SK-N-SH treated with all-trans-retinoic acid at 6 μM for 48 hours (cell line): ENCODE measurements around the gene MOK.

Source experiments
- ARNTL ChIP-seq: fragments of 450-650 bp; formaldehyde crosslinking; IDR thresholded peaks from 2 replicates; pipeline ENCODE4 v1.5.0; 2020; ENCODE audit warnings: low read depth, mild to moderate bottlenecking, moderate library complexity, borderline replicate concordance
- GLIS3 ChIP-seq: fragments of 250-450 bp; sonication (Bioruptor Pico); IDR thresholded peaks from 2 replicates; pipeline ENCODE4 v1.5.0; 2020; ENCODE audit warnings: mild to moderate bottlenecking, moderate library complexity
- RARB ChIP-seq: fragments of 250-450 bp; sonication (Bioruptor Pico); IDR thresholded peaks from 2 replicates; pipeline ENCODE4 v1.8.0; 2021; ENCODE audit warnings: mild to moderate bottlenecking, moderate library complexity
- TCF4 ChIP-seq: fragments of 250-450 bp; sonication (Bioruptor Pico); IDR thresholded peaks from 2 replicates; pipeline ENCODE4 v1.8.0; 2021; ENCODE audit warnings: mild to moderate bottlenecking, moderate library complexity, borderline replicate concordance
- TOX ChIP-seq: fragments of 250-450 bp; sonication (Bioruptor Pico); IDR thresholded peaks from 2 replicates; pipeline ENCODE4 v1.8.0; 2021; ENCODE audit warnings: mild to moderate bottlenecking, moderate library complexity, borderline replicate concordance
- ZC3H10 ChIP-seq: fragments of 250-450 bp; sonication (Bioruptor Pico); IDR thresholded peaks from 2 replicates; pipeline ENCODE4 v1.5.1; 2021; ENCODE audit warnings: mild to moderate bottlenecking, moderate library complexity
- ZFP3 ChIP-seq: fragments of 250-450 bp; sonication (Bioruptor Pico); IDR thresholded peaks from 2 replicates; pipeline ENCODE4 v1.5.0; 2020; ENCODE audit warnings: mild to moderate bottlenecking, moderate library complexity
- ZFP30 ChIP-seq: fragments of 450-650 bp; formaldehyde crosslinking; IDR thresholded peaks from 2 replicates; pipeline ENCODE4 v1.5.0; 2022; ENCODE audit warnings: mild to moderate bottlenecking, moderate library complexity
- ZNF8 ChIP-seq: fragments of 450-650 bp; formaldehyde crosslinking; IDR thresholded peaks from 2 replicates; pipeline ENCODE4 v1.5.0; 2020; ENCODE audit warnings: mild to moderate bottlenecking, moderate library complexity
- TF ChIP-seq, protein P1 (sequence below): fragments of 250-450 bp; sonication (Bioruptor Pico); IDR thresholded peaks from 2 replicates; pipeline ENCODE4 v1.8.0; 2020; ENCODE audit warnings: mild to moderate bottlenecking, moderate library complexity, borderline replicate concordance
- TF ChIP-seq, protein P2 (sequence below): fragments of 250-450 bp; sonication (Bioruptor Pico); IDR thresholded peaks from 2 replicates; pipeline ENCODE4 v1.5.1; 2020; ENCODE audit warnings: low read depth, mild to moderate bottlenecking, moderate library complexity
- TF ChIP-seq, protein P3 (sequence below): fragments of 250-450 bp; sonication (Bioruptor Pico); IDR thresholded peaks from 2 replicates; pipeline ENCODE4 v1.8.0; 2021; ENCODE audit warnings: low read depth, mild to moderate bottlenecking, moderate library complexity, borderline replicate concordance

DNA sequence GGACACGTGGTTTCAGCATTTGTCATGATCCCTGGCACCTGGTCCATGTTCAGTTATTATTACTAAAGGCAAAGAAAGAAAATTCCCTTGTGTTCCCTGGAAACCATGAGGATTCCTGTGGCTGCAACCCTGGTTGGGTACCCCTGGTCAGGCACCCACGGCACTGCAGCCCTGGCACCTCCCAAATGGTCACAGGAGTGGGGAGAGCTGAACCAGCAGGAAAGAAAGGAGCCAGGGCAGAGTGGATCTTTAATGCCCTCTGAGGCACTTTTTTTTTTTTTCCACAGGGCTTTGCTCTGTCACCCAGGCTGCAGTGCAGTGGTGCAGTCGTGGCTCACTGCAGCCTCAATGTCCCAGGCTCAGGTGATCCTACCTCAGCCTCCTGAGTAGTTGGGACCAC, 40.3 kb upstream of the MOK start:
- TF ChIP-seq ZFP3 (CRISPR knock-in tag) (no peak), TOX (CRISPR knock-in tag) (no peak), ZFP30 (no peak), ZNF8 (CRISPR knock-in tag) (no peak), ARNTL (CRISPR knock-in tag) (no peak), GLIS3 (CRISPR knock-in tag) (no peak), ZC3H10 (no peak), RARB (no peak), TCF4 (CRISPR knock-in tag) (no peak)
- TF ChIP-seq, protein P1, sequence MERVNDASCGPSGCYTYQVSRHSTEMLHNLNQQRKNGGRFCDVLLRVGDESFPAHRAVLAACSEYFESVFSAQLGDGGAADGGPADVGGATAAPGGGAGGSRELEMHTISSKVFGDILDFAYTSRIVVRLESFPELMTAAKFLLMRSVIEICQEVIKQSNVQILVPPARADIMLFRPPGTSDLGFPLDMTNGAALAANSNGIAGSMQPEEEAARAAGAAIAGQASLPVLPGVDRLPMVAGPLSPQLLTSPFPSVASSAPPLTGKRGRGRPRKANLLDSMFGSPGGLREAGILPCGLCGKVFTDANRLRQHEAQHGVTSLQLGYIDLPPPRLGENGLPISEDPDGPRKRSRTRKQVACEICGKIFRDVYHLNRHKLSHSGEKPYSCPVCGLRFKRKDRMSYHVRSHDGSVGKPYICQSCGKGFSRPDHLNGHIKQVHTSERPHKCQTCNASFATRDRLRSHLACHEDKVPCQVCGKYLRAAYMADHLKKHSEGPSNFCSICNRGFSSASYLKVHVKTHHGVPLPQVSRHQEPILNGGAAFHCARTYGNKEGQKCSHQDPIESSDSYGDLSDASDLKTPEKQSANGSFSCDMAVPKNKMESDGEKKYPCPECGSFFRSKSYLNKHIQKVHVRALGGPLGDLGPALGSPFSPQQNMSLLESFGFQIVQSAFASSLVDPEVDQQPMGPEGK (CRISPR knock-in tag): no peak
- TF ChIP-seq, protein P2, sequence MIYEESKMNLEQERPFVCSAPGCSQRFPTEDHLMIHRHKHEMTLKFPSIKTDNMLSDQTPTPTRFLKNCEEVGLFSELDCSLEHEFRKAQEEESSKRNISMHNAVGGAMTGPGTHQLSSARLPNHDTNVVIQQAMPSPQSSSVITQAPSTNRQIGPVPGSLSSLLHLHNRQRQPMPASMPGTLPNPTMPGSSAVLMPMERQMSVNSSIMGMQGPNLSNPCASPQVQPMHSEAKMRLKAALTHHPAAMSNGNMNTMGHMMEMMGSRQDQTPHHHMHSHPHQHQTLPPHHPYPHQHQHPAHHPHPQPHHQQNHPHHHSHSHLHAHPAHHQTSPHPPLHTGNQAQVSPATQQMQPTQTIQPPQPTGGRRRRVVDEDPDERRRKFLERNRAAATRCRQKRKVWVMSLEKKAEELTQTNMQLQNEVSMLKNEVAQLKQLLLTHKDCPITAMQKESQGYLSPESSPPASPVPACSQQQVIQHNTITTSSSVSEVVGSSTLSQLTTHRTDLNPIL: no peak
- TF ChIP-seq, protein P3, sequence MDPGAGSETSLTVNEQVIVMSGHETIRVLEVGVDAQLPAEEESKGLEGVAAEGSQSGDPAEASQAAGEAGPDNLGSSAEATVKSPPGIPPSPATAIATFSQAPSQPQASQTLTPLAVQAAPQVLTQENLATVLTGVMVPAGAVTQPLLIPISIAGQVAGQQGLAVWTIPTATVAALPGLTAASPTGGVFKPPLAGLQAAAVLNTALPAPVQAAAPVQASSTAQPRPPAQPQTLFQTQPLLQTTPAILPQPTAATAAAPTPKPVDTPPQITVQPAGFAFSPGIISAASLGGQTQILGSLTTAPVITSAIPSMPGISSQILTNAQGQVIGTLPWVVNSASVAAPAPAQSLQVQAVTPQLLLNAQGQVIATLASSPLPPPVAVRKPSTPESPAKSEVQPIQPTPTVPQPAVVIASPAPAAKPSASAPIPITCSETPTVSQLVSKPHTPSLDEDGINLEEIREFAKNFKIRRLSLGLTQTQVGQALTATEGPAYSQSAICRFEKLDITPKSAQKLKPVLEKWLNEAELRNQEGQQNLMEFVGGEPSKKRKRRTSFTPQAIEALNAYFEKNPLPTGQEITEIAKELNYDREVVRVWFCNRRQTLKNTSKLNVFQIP (CRISPR knock-in tag): no peak
